Activated T-helper 1 cell treated with Interleukin-2 at 50 U/mL for 16 hours (primary cell): ENCODE data around the gene GLIS1.

Experiments
- DNase-seq: peaks from one replicate; pipeline ENCODE4 v3.0.0-alpha.2; 2020; ENCODE audit warnings: low read depth

GLIS1 gene

GRCh38 chr1:53526451-53527101, 212.4 kb downstream of the GLIS1 start:
- DNase-seq: no peak

- DNase-seq: no peak
Observed at GRCh38 chr1:53525595-53525994, 213.4 kb downstream of the GLIS1 start.

DNA sequence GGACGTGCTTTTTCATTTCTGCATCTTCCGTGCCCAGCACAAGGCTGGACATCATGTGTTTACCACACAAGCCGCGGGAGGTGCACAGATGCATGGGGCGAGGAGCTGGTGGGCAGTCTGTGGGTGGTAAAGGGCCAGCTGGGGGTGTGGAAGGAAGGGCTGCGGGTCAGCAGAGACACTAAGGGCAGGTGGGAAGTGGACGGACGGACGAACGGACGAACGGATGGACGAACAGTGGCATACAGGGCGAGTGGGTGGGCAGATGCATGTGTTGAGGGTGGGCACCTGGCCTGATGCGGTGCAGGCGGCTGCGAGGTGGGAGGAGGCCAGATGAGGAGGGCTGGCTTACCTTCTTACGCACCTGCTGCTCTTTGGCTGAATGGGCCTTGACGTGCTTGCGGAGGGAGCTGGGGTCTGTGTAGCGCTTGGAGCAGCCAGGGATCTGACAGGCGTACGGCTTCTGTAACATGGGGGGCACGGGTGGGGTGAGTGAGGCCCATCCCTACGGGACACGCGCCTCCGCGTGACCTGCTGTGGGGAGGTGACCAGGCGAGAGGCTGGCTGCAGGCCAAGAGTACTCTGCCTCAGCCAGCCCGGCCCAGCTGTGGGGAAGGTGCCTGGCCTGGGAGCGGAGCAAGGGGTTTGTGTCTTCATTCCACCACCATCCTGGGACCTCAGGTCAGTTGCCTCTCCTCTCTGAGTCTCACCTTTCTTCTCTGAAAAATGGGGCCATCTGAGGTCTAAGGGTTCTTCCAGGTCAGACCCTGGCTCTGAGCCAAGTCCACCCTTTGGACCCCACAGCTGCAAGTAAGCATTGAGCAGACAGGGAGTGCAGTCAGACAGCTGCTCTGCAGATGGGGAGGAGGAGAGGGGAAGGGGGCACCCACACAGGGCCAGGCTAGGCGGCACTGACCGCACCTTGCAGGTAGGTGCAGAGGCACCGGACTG, 214.3 kb downstream of the GLIS1 start:
- DNase-seq: no peak

GRCh38 chr1:53521924-53522552, 216.9 kb downstream of the GLIS1 start:
- DNase-seq: no peak

- DNase-seq: no peak
Observed at GRCh38 chr1:53520481-53520880, 218.5 kb downstream of the GLIS1 start.

DNA sequence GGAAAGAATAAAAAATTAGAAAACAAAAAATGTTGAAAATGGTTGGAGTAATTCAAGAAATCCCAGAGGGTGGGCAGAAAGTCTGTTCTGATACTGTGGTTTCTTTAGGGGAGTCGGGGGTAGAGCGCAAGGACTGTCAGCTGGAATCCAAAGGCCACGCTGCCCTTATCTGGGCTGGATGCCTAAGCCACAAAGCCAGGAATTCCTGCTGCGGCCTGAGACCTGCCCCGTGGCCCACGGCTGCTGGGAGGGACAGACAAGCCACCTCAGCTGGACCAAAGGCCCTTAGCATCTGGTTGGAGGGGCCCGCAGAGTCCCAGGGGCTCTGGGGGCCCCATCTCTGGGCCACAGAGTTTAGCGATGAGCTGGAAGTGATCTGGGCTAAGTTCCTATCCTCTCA, 219.5 kb downstream of the GLIS1 start:
- DNase-seq: no peak

- no peak for DNase-seq
Observed at GRCh38 chr1:53518775-53519174, 220.2 kb downstream of the GLIS1 start.

- DNase-seq: no peak
Observed at GRCh38 chr1:53517821-53518352, 221.1 kb downstream of the GLIS1 start.

GRCh38 chr1:53517109-53517508, 221.9 kb downstream of the GLIS1 start:
- DNase-seq: no peak

GRCh38 chr1:53516181-53516580, 222.8 kb downstream of the GLIS1 start:
- DNase-seq: no peak

- no peak for DNase-seq
Observed at GRCh38 chr1:53514436-53514835, 224.5 kb downstream of the GLIS1 start.

DNA sequence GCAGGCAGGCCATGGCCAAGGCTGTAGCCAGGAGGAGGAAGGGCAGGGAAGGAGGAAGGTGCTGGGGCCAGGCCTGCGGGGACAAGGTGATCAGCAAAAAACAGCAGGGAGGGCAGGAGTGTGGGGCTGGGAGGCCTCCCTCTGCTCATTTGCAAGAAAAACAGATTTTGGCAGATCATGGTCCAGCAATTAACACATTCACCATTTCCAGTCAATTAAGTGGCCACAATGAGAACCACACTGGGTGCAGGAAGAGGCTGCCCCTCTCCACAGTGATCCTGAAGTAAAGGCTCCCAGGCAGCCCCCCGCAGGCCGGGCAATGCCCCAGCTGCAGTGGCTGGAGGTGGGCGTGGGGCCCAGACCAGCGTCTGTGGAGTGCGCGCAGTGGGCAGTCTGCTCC, 225.1 kb downstream of the GLIS1 start:
- DNase-seq: no peak

DNA sequence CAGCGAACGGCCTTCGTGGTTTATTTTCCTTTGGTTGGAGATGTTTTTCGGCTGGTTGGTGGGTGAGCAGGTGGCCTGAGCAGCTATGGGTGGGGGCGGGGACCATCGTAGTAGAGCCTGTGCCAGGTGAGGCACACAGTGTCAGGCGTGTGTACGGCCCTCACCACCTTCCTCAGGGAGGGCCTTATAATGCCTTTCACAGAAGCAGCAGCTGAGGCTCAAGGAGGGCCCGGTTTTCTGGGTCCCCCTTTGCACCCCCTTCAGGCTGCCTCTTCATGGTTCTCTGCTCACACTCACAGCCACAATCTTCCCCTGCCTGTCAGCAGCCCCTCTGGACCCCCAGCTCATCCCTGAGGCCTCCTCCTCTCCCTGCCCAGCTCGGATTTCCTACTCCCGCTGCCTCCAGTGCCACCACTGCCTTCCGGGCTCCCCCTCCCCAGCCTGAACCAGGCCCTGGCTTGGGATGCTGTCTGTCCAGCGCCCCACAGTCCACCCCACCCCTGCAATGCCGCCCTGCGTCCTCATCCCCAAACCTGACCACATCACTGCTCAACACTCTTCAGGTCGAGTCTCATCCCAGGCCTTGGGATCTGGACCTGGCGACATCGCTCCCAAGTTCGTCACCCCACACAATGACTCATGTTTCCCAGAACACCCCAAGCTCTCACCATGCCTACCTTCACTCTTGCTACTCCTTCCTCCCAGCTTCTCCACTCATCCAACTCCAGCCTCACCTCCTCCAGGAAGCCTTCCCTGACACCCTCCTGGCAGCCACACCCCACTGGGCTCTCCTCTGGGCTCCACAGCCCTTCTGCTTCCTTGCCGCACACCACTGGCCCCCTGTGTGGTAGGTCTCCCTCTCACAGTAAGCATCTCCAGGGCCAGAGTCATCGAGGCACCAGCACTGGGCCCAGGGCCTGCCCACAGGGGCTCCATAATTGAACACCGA, 225.9 kb downstream of the GLIS1 start:
- DNase-seq: no peak

DNA sequence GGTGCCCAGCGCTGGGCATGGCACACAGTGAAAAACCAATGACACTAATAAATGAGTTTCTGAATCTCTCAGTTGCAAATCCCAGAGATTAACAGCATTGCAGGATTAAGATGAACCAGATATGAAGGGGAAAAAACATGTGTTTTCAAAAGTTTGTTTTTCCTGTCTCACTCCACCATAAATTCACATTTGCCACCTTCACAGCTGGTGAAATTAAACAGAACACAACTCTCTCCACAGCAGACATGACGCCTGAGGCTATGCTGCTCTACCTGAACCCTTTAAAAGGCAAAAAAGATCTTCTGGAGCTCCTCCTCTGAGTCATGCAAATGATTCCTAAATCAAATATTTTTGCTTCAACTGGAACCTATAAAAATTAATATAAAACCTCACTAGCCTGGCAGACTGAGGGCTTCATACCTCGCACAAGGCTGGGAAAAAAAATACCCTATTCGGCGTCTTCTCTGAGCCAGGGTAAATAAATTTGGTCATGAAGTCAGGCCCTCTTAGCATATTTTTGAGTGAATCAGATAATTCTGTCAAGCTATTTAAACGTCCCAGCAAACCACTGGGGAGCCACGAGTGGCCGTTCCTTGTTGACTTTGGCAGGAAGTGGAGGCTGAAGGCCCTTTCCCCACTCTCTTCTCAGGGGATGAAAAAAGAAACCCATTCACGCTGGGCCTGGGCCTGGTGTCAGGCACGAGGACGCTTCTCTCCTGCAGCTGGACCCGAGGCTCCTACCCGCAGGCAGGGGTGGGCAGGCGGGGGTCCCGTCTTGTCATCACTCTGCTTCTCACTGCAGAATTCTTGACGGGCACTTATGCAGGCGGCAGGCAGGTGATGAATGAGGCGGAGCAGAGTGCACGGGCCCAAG, 226.8 kb downstream of the GLIS1 start:
- no peak for DNase-seq

DNA sequence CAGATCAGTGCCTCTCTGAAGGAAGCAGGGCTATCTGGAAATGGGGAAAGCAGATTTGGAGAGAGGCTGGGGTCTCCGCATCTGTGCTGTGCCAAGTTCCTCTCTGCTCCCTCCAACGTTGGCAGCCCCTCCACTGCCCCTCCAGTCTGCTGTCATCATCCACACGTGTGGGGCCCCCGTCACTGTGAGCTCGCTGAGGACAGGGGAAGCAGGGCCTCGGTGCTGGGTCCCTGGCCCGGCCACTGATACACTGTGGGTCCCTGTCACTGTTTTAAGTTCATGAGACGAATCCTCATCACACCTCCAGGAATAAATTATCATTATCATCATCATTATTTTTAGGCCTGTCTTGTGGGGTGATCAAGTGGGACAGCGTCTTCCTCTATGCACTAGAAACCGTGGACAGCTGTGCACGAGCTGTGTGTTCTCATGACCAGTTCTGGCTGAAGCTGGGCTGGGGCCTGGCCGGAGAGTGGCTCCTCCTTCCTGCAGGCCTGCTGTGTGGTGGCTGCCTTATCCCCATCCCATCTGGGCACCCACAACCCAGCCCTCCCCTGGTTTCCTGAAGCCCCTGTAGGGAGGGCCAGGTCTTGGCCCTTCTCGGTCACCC, 227.5 kb downstream of the GLIS1 start:
- no peak for DNase-seq

GRCh38 chr1:53510215-53510614, 228.7 kb downstream of the GLIS1 start:
- DNase-seq: no peak

DNA sequence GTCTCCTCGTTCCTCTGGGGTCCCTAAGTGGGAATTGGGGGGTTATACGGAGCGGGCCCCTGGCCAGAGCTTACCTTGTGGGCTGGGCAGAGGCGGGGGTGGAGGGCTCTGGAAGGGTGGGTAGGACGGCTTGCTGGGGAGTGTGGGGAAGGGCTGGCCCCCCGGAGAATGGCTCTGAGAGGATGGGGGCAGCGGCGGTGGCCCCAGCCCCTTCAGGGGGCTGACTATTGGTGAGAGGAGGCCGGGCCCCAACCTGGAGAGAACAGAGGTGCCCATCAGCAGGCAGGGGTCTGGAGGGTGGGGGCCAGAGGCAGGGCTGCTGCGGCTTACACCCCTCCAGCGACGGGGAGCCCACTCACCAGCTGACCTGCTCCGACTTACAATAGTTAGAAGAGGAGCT, 229.2 kb downstream of the GLIS1 start:
- no peak for DNase-seq

DNA sequence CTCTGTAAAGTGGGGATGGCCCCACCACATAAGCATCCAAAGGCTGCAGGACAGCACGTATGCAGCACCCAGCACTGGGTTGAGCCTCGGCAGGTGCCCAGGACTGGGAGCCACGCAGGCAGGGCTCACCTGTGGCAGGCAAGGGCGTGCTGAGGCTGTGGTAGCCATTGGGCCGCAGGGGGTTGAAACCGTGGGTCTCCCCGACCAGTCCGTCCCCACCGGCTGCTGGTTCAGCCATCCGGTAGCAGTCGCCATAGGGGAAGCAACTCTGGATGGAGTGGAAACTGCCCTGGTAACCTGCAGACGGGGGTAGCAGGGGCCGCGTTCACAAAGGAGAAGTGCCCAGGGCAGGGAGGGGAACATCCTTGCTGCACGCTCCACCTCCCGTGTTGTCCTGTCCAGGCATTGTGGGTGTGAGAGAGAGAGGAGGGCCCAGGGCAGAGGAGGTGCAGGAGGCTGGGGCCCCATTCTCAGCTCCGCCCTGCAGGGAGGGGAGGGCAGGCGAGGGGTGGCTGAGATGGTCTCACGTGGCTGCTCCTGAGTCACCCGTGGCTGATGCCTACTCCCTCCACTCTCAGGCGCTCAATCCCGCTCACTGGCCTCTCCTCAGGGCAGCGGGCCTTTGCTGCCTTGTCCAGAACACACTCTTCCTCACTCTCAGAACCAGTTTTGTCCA, 229.8 kb downstream of the GLIS1 start:
- DNase-seq: no peak
